HEK293 (cell line): Measurements from ENCODE around the gene MAP3K8.

ENCODE experiments used
- ZNF19 ChIP-seq: fragments of 450-650 bp; formaldehyde crosslinking; IDR thresholded peaks from 2 replicates; pipeline ENCODE4; 2016; ENCODE audit warnings: missing biosample characterization, missing genetic modification characterization, low read depth
- ZNF324 ChIP-seq: fragments of 450-650 bp; formaldehyde crosslinking; IDR thresholded peaks from 2 replicates; pipeline ENCODE4 v1.5.1; 2016; ENCODE audit warnings: missing biosample characterization, missing genetic modification characterization
- TF ChIP-seq, protein P1 (sequence below): fragments of 450-650 bp; formaldehyde crosslinking; conservative IDR thresholded peaks from 2 replicates; pipeline ENCODE4 v1.5.1; 2016; ENCODE audit warnings: low read depth, missing biosample characterization, missing genetic modification characterization

- TF ChIP-seq ZNF19 (tag by site-specific recombination) (no peak), ZNF324 (tag by site-specific recombination) (no peak)
- TF ChIP-seq, protein P1, sequence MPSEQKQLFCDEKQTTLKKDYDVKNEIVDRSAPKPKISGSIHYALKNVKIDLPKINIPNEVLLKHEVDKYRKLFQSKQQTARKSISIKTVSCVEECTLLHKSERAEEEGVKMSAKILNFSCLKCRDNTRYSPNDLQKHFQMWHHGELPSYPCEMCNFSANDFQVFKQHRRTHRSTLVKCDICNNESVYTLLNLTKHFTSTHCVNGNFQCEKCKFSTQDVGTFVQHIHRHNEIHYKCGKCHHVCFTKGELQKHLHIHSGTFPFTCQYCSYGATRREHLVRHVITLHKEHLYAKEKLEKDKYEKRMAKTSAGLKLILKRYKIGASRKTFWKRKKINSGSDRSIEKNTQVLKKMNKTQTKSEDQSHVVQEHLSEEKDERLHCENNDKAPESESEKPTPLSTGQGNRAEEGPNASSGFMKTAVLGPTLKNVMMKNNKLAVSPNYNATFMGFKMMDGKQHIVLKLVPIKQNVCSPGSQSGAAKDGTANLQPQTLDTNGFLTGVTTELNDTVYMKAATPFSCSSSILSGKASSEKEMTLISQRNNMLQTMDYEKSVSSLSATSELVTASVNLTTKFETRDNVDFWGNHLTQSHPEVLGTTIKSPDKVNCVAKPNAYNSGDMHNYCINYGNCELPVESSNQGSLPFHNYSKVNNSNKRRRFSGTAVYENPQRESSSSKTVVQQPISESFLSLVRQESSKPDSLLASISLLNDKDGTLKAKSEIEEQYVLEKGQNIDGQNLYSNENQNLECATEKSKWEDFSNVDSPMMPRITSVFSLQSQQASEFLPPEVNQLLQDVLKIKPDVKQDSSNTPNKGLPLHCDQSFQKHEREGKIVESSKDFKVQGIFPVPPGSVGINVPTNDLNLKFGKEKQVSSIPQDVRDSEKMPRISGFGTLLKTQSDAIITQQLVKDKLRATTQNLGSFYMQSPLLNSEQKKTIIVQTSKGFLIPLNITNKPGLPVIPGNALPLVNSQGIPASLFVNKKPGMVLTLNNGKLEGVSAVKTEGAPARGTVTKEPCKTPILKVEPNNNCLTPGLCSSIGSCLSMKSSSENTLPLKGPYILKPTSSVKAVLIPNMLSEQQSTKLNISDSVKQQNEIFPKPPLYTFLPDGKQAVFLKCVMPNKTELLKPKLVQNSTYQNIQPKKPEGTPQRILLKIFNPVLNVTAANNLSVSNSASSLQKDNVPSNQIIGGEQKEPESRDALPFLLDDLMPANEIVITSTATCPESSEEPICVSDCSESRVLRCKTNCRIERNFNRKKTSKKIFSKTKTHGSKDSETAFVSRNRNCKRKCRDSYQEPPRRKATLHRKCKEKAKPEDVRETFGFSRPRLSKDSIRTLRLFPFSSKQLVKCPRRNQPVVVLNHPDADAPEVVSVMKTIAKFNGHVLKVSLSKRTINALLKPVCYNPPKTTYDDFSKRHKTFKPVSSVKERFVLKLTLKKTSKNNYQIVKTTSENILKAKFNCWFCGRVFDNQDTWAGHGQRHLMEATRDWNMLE (tag by site-specific recombination), result no peak
Observed at GRCh38 chr10:30422151-30422695, 11.8 kb upstream of the MAP3K8 start.
